ACHN (cell line): ENCODE measurements around the gene RFXANK.
"Not testable (repeated sequence)": the region's sequence is repeated elsewhere in the genome, so short reads cannot be mapped to it uniquely, and the experiment has no call there.

ENCODE experiments used
- DNase-seq: peaks from one replicate; pipeline ENCODE4 v3.0.0-alpha.2; 2015
- in situ Hi-C: cut with HindIII; loops from 2 replicates; pipeline ENCODE4 v1.10.0; 2017; ENCODE audit warnings: low sequenced_read_pairs, low pct_ligation_motif_present, low pct_unique_long_range_greater_than_20kb

RFXANK gene

GRCh38 chr19:19202707-19203011, 10.6 kb downstream of the RFXANK start:
- DNase-seq = no peak
- in situ Hi-C loops = no loop called here

- peak; percentile 85 for DNase-seq
- in situ Hi-C loops = no loop called here
These were observed 11.2 kb downstream of the RFXANK start, which contains the start of gene NR2C2AP for GRCh38 chr19:19203012-19203856. NR2C2AP (minus strand) TSS chr19:19203414; CDS start chr19:19203060, 354 bp downstream.

- DNase-seq = no peak
- in situ Hi-C loops = no loop called here
These were observed 12.1 kb downstream of the RFXANK start for GRCh38 chr19:19204181-19204580.

GRCh38 chr19:19205416-19206410, 13.7 kb downstream of the RFXANK start:
- in situ Hi-C loops = no loop called here
- no peak for DNase-seq

- no peak for DNase-seq
- in situ Hi-C loops = no loop called here
These were observed 14.9 kb downstream of the RFXANK start for GRCh38 chr19:19206938-19207337.

GRCh38 chr19:19207637-19208572, 15.8 kb downstream of the RFXANK start:
- in situ Hi-C loops = no loop called here
- no peak for DNase-seq

- in situ Hi-C loops = no loop called here
- DNase-seq = no peak
These were observed 17.3 kb downstream of the RFXANK start for GRCh38 chr19:19209372-19209771.

GRCh38 chr19:19211499-19212420, 19.7 kb downstream of the RFXANK start, which contains the start of gene NCAN:
NCAN (plus strand) TSS chr19:19211958; CDS start chr19:19216954, 4,996 bp downstream.
- no peak for DNase-seq
- in situ Hi-C loops = no loop called here

GRCh38 chr19:19212916-19213315, 20.9 kb downstream of the RFXANK start:
- in situ Hi-C loops = no loop called here
- no peak for DNase-seq

GRCh38 chr19:19213426-19214158, 21.5 kb downstream of the RFXANK start:
- in situ Hi-C loops = no loop called here
- DNase-seq = no peak

GRCh38 chr19:19214159-19214490, 22.1 kb downstream of the RFXANK start:
- in situ Hi-C loops = no loop called here
- no peak for DNase-seq

GRCh38 chr19:19214892-19215291, 22.8 kb downstream of the RFXANK start:
- in situ Hi-C loops = no loop called here
- peak; percentile 61 for DNase-seq

GRCh38 chr19:19215792-19216191, 23.7 kb downstream of the RFXANK start:
- no peak for DNase-seq
- in situ Hi-C loops = no loop called here

GRCh38 chr19:19217099-19217498, 25.0 kb downstream of the RFXANK start:
- DNase-seq = no peak
- in situ Hi-C loops = no loop called here

- in situ Hi-C loops = no loop called here
- no peak for DNase-seq
These were observed 26.9 kb downstream of the RFXANK start for GRCh38 chr19:19218911-19219310.

GRCh38 chr19:19221000-19221399, 28.9 kb downstream of the RFXANK start:
- DNase-seq, in situ Hi-C loops: not testable (repeated sequence)

GRCh38 chr19:19223060-19223459, 31.0 kb downstream of the RFXANK start:
- no peak for DNase-seq
- in situ Hi-C loops = no loop called here
